ENCODE measurements around the gene PLPP7.

Gene PLPP7

GRCh38 chr9:131282688-131283422 lies 6.7 kb upstream of the PLPP7 start:
- no peak for DNase-seq

GRCh38 chr9:131284856-131285255 lies 4.7 kb upstream of the PLPP7 start:
- no peak for DNase-seq

GRCh38 chr9:131287359-131287758 lies 2.2 kb upstream of the PLPP7 start:
- no peak for DNase-seq

GRCh38 chr9:131288217-131288616 lies 1.3 kb upstream of the PLPP7 start:
- DNase-seq, result no peak

DNA sequence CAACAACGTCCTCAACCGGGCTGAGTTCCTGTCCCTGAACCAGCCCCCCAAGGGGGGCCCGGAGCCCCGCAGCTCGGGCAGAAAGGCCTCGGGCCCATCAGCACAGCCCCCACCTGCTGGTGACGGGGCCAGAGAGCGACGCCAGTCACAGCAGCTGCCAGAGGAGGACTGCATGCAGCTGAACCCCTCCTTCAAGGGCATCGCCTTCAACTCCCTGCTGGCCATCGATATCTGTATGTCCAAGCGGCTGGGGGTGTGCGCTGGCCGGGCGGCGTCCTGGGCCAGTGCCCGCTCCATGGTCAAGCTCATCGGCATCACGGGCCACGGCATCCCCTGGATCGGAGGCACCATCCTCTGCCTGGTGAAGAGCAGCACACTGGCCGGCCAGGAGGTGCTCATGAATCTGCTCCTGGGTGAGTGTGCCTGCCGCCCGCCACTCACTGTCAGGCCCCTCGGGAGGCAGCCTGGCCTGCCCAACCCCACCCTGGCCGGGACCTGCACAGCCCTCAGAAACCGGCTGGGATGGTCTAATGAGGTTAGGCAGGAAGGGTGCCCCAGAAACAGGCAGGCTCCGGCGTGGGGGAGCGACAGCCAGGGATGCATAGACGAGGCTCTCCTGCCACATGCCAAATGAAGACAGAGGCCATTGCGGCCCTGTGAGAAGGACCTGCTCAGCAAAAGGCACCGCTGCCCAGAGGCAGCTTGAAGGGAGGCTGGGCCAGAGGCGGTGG lies 678 bp downstream of the PLPP7 start:
- no peak for DNase-seq

DNA sequence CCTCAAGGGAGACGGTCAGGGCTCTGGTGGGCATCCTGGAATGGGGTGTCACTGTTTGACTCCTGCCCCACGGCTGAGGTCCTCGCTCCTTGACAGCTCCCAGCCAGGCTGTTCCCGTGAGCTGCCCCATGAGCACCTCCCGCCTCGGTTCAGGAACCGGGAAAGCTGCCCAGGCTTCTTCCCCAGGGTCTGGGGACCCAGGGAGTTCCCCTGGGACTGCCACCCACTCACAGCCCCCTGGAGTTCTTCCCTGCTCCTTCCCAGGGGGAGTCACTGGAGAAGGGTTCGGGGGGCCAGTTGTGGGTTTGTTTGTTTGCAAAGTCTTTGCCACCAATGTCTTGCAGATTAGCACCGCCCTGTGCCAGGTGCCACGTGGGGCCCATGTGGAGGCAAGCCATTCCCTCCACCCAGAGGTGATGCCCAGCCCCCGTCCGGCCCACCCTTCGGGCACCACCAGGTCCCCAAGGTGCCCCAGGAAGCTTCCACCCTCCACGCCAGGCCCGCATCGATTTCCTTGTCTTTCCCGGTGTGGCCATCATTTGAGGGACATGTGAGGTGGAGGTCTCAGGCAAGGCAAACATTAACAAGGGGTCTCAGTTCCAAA lies 1.3 kb downstream of the PLPP7 start:
- no peak for DNase-seq

- DNase-seq, result no peak
These were observed 2.3 kb downstream of the PLPP7 start for GRCh38 chr9:131291795-131292315.

DNA sequence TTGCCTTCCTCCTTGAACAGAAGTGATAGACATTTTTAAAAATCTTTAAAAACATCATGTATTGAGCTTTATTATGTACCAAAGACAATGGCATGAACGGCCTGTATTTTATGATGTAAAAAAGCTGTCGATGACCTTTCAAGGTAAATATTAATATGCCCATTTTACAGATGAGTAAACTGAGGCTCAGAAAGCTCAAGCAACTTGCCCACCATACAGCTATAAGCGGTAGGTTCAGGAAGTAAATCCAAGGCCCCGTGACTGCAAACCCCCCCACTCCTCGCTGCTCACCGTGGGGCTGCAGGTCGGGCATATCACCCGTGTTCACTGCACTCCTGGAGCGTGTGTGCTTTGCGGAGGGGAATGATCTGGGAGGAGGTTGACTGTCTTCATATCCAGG lies 3.4 kb downstream of the PLPP7 start:
- no peak for DNase-seq

DNA sequence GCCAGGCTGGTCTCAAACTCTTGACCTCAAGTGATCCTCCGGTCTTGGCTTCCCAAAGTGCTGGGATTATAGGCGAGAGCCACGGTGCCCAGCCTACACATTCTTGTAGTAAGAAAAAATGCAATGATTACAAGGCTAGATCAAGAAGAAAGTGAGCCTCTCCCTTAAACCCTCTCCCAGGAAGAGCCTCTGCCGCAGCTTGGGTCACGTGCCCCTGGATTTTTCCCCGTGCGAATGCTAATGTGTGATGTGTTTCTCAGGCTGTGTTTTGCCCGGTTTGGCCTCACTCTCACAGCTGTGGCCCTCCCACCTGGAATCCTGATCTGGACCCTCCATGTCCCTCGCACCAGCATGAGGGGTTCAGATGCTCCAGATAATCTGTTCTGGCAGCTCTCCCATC lies 6.9 kb downstream of the PLPP7 start:
- no peak for DNase-seq

GRCh38 chr9:131296906-131297500 lies 7.5 kb downstream of the PLPP7 start:
- no peak for DNase-seq

- no peak for DNase-seq
These were observed 8.4 kb downstream of the PLPP7 start for GRCh38 chr9:131297903-131298302.

- no peak for DNase-seq
These were observed 8.8 kb downstream of the PLPP7 start for GRCh38 chr9:131298341-131298740.

DNA sequence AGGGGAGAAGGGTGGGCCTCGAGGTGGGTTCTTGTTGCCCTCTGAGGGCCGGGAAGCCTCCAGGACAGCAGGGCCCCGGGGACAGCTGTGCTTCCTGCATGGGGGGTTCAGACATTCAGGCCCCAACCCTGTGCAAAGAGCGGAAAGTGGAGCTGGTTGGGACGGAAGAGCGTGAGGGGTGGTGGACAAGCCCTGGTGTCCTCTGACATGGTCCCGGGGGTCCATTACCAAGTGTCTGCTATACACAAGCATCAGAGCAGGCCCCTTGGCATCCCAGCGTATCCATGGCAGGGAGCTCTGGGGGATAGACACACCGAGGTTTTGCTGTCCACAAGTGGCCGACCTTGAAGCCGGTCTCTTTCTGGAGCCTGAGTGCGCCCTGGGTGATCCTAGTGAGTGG lies 9.3 kb downstream of the PLPP7 start:
- DNase-seq, result no peak

GRCh38 chr9:131299346-131299960 lies 9.9 kb downstream of the PLPP7 start:
- no peak for DNase-seq

DNA sequence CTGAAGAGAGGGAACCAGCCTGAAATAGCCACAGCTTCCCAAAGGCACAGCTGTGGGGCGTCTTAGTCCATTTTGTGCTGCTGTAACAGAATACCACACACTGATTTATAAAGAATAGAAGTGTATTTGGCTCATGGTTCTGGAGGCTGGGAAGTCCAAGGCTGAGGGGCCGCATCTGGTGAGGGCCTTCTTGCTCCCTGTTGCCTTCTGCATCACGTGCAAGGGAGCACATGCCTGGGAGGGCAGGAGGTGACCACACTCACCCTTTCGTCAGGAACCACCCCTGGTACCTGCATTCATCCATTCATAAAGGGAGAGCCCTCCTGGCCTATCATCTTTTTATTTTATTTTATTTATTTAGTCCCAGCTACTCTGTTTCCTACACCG lies 10.4 kb downstream of the PLPP7 start:
- no peak for DNase-seq

- no peak for DNase-seq
These were observed 10.9 kb downstream of the PLPP7 start for GRCh38 chr9:131300444-131300843.

- DNase-seq, result no peak
These were observed 12.9 kb downstream of the PLPP7 start for GRCh38 chr9:131302244-131303075.

- no peak for DNase-seq
These were observed 14.1 kb downstream of the PLPP7 start for GRCh38 chr9:131303381-131304321.

DNA sequence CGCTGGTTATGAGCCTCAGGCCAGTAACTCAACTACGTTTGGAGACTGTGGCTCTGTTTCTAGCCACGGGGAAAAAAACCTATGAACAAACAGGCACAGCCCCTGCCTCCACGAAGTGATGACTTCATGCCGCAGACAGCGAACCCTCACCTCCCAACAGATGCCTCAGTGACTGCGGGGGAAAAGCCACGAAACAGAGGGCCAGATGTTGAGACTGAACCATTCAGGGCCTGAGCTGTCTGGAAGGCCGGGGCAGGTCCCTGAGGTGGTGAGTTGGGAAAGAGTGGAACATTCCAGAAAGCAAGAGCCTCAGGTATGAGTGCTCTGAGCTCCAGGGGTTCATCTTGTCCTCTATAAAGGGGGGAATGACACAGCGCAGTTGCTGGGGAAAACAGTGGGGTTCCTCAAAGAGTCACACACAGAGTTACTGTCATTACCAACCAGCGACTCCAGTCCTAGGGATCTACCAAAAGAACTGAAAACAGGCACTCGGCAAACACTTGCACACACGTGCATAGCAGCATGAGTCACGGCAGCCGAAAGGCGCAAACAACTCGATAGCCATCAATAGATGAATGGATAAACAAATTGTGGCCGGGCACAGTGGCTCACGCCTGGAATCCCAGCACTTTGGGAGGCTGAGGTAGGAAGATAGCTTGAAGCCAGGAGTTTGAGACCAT lies 15.3 kb downstream of the PLPP7 start:
- DNase-seq, result no peak

DNA sequence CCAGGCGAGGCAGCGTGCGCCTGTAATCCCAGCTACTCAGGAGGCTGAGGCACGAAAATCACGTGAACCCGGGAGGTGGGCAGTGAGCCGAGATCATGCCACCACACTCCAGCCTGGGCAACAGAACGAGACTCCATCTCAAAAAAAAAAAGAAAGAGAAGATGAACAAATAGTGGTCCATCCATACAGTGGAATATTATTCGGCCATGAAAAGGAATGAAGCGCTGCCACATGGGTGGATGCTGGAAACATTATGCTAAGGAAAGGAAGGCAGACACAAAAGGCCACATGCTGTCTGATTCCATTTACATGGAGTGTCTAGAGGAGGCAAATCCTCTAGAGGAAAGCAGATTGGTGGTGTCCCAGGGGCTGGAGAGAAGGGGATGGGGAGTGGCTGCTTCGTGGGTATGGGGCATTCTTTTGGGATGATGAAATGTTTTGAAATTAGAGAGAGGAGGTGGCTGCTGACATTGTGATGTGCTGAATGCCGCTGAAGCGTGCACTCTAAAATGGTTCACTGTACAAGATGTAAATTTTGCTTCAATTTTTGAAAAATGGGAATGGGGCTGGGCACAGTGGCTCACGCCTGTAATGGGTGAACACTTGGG lies 17.0 kb downstream of the PLPP7 start:
- no peak for DNase-seq
